ENCODE data around the gene SLC2A4RG. TPM values are rescaled to one million over a fixed set of nuclear protein-coding genes. Genes with fewer than 3 reads are reported as not detected.
A peak's percentile ranks its signal among the peaks of the same experiment; 100 is the strongest.

Gene SLC2A4RG
- total and polyA plus RNA-seq, 2 of the 13 experiments (the other 11 are each of a cell fraction or from before 2014, with no cell fraction given) = 91.4 to 95.9 TPM

- peak; percentile 48; the same call in 1 of the 2 replicates for TF ChIP-seq ZBTB2 (CRISPR knock-in tag; IDR thresholded peaks at IDR 0.05; ENCODE audit: low read depth)
These were observed 42.8 kb upstream of the SLC2A4RG start, which contains the start of gene TNFRSF6B (continued) for GRCh38 chr20:63696628-63697356.

- in situ Hi-C loops (cut with HindIII; ENCODE audit: extremely low pct_ligation_motif_present, low pct_unique_long_range_greater_than_20kb) (no loop called here), intact Hi-C loops (cut with micrococcal nuclease; ENCODE audit: unreplicated experiment) (no loop called here)
- ATAC-seq (peak; percentile 23), FAIRE-seq (no peak), DNase-seq (ENCODE audit: low spot score) (no peak)
- Histone ChIP-seq H3K4me2 (ENCODE audit: low read depth, low read length) (peak overlapping the region; percentile 63), H3K9ac (ENCODE audit: insufficient read depth, low read depth, low read length) (no peak overlapping the region), H3K79me2 (ENCODE audit: insufficient read depth, low read length) (no peaks in the 10 kb centered on the region), H3K27ac (ENCODE audit: extremely low read length, insufficient read depth, low read length) (no peak overlapping the region), H3K36me3 (replicated peaks in 1 of 2; ENCODE audit: control insufficient read depth in 1 of 2, insufficient read depth in 2 of 2, low read length in 2 of 2) (peaks cover 4% of the 10 kb centered on the region in 2 experiments; a peak in 4 of 5 replicates), H3K27me3 (ENCODE audit: control insufficient read depth in 1 of 2, insufficient read depth in 2 of 2, low read length in 2 of 2) (no peaks in the 10 kb centered on the region), H3K4me3 (replicated peaks in 1 of 3; ENCODE audit: insufficient read depth in 1 of 3, low read depth in 2 of 3, low read length in 3 of 3) (peak overlapping the region in 1 of 3 experiments; percentile 43; a peak in 1 of 6 replicates), H4K20me1 (ENCODE audit: insufficient read depth, low read length) (peaks cover 4% of the 10 kb centered on the region; the same call in 1 of the 2 replicates), H3K9me3 (ENCODE audit: low read length) (no peaks in the 10 kb centered on the region), H2AFZ (ENCODE audit: low read length) (no peak overlapping the region), H3K4me1 (ENCODE audit: insufficient read depth, low read length) (peaks cover 21% of the 10 kb centered on the region)
- ChIA-PET POLR2A (interaction anchor here (1.0 to 2.0 kb wide), 5 partner anchors 11 to 43 kb away, joined by 3 to 11 read pairs (median 4); partner anchors contain the start of genes ARFRP1, RTEL1 and ZGPAT), CTCF (ENCODE audit: low intra/inter-chr PET ratio, low total read pairs) (no interaction called here)
- no TSS peak for BruUV-seq (replicated peaks)
- 82% methylated on average over 4 of the region's 7 CpGs for WGBS (ENCODE audit: low lambda C conversion rate)
- TF ChIP-seq ARID4A (CRISPR knock-in tag; IDR thresholded peaks at IDR 0.05; ENCODE audit: borderline replicate concordance) = 0 out of 2 replicates have a peak, but pooled peaks have one; percentile 41
- TF ChIP-seq, protein P1, sequence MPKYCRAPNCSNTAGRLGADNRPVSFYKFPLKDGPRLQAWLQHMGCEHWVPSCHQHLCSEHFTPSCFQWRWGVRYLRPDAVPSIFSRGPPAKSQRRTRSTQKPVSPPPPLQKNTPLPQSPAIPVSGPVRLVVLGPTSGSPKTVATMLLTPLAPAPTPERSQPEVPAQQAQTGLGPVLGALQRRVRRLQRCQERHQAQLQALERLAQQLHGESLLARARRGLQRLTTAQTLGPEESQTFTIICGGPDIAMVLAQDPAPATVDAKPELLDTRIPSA (CRISPR knock-in tag; IDR thresholded peaks at IDR 0.05; ENCODE audit: borderline replicate concordance) = no peak
- TF ChIP-seq GFI1 (CRISPR knock-in tag; IDR thresholded peaks at IDR 0.05; ENCODE audit: borderline replicate concordance) = no peak
- no peak for TF ChIP-seq TSC22D2 (CRISPR knock-in tag; IDR thresholded peaks at IDR 0.05; ENCODE audit: borderline replicate concordance)
- TF ChIP-seq, protein P2, sequence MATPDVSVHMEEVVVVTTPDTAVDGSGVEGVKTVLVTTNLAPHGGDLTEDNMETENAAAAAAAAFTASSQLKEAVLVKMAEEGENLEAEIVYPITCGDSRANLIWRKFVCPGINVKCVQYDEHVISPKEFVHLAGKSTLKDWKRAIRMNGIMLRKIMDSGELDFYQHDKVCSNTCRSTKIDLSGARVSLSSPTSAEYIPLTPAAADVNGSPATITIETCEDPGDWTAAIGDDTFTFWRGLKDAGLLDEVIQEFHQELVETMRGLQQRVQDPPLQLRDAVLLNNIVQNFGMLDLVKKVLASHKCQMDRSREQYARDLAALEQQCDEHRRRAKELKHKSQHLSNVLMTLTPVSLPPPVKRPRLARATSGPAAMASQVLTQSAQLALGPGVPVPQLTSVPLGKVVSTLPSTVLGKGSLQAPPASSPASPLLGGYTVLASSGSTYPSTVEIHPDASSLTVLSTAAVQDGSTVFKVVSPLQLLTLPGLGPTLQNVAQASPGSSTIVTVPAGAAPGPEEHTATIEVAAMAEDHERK (CRISPR knock-in tag; IDR thresholded peaks at IDR 0.05; ENCODE audit: low read depth) = no peak
- no peak for TF ChIP-seq ZNF3 (CRISPR knock-in tag; IDR thresholded peaks at IDR 0.05)
- TF ChIP-seq NFYC (CRISPR knock-in tag; IDR thresholded peaks at IDR 0.05) = no peak
- TF ChIP-seq SMARCC2 (IDR thresholded peaks at IDR 0.05) = no peak
- no peak for TF ChIP-seq SIX4 (CRISPR knock-in tag; IDR thresholded peaks at IDR 0.05)
- TF ChIP-seq TBL1XR1 (IDR thresholded peaks at IDR 0.05; ENCODE audit: borderline replicate concordance, low read length, partially characterized antibody) = no peak
- TF ChIP-seq NFATC3 (CRISPR knock-in tag; IDR thresholded peaks at IDR 0.05) = no peak
- no peak for TF ChIP-seq TEAD3 (CRISPR knock-in tag; optimal IDR thresholded peaks at IDR 0.05; ENCODE audit: borderline replicate concordance)
These were observed 42.2 kb upstream of the SLC2A4RG start for GRCh38 chr20:63697357-63697867.

Measured in HepG2 (cell line).